Hepatic stellate cell (primary cell): Measurements from ENCODE around the gene TNRC6C.

ENCODE experiments used
- DNase-seq: peaks from one replicate; pipeline ENCODE4 v3.0.0; 2011; ENCODE audit warnings: low spot score

Gene TNRC6C

DNA sequence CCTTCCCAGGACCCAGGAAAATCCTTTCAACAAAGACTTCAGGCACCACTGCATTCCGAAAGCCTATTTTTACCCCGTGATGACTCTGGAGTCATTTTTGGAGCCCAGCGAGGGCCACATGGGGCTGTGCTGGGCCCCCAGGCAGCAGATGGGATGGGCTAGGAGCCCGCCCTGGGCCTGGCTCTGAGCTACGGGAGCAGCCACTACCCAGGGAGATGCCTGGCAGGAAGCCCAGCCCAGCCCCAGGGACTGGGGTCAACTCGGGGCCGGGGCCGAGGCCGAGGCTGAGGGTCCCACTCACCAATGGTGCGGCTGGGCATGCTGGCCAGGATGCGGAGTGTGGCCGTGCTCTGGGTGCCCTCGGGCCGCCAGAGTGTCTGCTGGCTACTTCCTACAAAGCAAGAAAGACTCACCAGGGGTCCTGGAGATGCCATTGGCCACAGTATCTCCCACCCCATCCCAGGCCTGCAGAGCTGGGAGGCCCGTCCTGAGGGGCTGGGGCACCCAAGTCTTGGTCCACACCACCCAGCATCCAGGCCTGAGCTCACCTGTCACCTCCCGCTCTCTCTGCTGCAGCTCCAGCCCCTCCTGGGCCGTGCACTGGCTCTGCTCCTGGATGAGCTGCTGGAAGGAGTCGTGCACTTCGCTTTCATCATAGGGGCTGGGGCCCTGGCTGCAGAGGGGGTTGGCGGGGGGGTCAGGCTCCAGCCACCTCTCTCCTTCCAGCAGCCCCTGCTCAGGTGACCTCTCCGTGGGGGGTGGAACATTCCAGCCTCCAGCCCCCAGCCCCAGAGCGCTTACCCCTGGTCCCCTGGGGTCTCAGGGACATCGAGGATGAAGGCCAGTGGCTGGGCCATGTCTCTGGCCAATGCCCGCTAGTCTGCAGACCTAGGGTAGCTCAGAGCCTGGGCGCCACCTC is 167.7 kb downstream of the TNRC6C start:
- DNase-seq = no peak

- DNase-seq = no peak
Measured at GRCh38 chr17:78126895-78127238, 168.4 kb downstream of the TNRC6C start.

DNA sequence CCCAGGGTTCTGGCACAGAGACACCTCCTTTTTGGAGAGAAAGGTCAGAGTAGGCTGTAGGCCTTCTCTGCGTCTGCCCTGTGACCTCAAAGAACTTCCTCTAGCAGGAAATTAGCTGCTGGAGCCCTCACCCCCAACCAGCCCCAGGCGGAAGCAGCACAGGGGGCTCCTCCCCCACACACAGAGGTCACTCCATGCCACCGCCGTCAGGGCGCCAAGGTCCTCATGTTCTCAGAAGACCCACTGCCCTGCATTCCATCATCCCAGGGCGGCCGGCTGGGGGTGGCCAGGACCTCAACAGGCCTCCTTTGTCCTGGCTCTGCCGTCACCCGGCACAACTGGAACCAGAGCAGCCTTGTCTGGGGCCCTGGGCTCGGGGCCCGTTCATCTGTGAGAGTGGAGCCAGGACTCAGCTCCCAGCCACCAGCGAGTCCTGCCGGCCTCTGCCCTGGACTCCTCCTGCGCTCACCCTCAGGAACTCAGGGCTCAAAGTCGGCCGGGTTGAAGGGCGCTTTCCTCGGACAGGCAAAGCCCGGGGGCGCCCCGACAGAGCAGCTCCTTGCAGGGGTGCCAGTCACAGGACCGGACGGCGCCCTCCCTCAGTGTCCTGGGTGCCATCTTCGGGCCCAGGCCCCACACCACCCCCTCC is 168.9 kb downstream of the TNRC6C start:
- DNase-seq = peak; percentile 51

- DNase-seq = peak; percentile 60
Measured at GRCh38 chr17:78127888-78128550, 169.5 kb downstream of the TNRC6C start.

- peak; percentile 73 for DNase-seq
Measured at GRCh38 chr17:78128551-78129350, 170.2 kb downstream of the TNRC6C start, which contains the start of gene TMC6. TSS of gene TMC6 (minus strand) at chr17:78128755. CDS start at chr17:78126832, 1,923 bp downstream.

- DNase-seq = no peak
Measured at GRCh38 chr17:78129351-78130089, 171.0 kb downstream of the TNRC6C start.

DNA sequence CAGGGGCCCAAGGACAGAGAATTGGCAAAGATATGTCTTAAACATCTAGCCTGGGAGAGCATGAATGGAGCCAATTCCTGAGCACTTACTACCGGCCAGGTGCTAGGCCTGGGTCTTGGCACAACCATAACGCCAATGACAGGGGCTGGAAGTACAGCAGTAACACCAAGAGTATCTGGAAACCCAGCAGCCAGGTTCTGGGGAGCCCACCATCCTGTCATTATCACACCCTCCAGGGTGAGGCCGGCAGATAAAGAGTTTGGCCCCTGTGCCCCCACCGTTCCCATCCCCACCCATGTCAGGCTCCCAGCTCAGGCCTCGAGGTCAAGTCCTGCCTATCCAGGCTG is 171.6 kb downstream of the TNRC6C start:
- DNase-seq = no peak

GRCh38 chr17:78130437-78131101 is 172.1 kb downstream of the TNRC6C start, which contains the start of gene TMC8:
TSS of gene TMC8 (plus strand) at chr17:78130771. CDS start at chr17:78131589, 818 bp downstream.
- DNase-seq = no peak

GRCh38 chr17:78131172-78132083 is 172.9 kb downstream of the TNRC6C start:
- DNase-seq = no peak

DNA sequence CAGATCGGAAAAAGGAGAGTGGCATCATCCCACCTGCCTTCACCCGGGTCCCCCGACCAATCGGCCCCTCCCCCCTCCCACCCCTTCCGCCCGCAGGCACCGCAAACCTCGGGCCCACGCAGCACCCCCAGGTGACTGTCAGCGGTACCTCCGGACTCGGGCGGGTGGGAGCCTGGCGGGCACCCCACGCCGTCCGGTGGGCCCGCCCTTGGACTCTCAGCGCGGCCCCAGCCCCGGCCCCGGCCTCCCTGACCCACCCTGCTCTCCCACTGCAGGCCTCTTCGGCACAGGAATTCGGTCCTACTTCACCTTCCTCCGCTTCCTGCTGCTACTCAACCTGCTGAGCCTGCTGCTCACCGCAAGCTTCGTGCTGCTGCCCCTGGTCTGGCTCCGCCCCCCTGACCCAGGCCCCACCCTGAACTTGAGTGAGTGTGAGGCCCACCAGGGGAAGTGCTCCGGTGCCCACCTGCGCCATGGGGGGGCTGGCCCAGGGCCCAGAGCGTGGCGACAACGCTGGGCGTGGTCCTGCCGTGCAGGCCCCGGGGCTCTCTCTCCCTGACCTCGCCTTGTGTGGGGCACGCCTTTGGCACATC is 173.7 kb downstream of the TNRC6C start:
- DNase-seq = no peak

DNA sequence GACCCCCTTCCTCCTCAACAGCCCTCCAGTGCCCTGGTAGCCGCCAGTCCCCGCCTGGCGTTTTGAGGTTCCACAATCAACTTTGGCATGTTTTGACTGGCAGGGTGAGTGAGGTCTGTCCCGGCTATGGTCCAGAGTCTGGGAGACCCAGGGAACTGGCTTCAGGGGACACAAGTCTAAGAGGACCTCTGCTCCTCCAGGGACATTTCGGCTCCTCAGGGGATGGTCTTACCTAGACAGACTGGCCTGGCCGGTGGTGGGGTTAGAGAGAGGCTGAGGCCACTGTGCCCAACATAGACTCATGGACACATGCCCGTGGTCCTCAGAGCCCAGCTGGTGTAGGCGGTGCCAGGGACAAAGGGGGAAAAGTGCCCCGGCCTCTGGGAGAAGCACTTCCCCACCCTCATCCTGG is 174.3 kb downstream of the TNRC6C start:
- no peak for DNase-seq

- DNase-seq = no peak
Measured at GRCh38 chr17:78133179-78133951, 174.9 kb downstream of the TNRC6C start.

GRCh38 chr17:78133971-78134898 is 175.7 kb downstream of the TNRC6C start:
- no peak for DNase-seq

DNA sequence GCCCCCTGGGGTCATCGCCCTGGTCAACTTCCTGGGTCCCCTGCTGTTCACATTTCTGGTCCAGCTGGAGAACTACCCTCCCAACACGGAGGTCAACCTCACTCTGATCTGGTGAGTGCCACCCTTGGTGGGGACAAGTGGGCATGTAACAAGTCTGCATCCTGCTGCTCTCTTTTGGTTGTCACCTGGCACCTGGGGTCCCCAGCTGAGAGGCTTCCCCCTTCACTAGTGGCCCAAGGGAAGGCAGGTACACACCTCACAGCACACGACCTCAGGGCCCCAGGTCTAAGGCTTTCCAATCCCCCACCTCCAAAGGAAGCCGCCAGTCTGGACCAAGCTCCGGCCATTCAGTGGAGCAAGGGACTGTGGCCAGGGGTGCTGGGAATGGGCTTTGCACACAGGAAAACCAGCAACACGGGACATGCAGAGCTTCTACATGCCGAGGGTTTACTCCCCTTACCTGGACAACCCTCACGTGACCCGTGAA is 176.4 kb downstream of the TNRC6C start:
- no peak for DNase-seq

GRCh38 chr17:78135858-78136500 is 177.5 kb downstream of the TNRC6C start:
- DNase-seq = no peak

GRCh38 chr17:78137392-78138203 is 179.1 kb downstream of the TNRC6C start:
- DNase-seq = no peak
